ENCODE measurements around the gene ADAM12.

ADAM12 gene

DNA sequence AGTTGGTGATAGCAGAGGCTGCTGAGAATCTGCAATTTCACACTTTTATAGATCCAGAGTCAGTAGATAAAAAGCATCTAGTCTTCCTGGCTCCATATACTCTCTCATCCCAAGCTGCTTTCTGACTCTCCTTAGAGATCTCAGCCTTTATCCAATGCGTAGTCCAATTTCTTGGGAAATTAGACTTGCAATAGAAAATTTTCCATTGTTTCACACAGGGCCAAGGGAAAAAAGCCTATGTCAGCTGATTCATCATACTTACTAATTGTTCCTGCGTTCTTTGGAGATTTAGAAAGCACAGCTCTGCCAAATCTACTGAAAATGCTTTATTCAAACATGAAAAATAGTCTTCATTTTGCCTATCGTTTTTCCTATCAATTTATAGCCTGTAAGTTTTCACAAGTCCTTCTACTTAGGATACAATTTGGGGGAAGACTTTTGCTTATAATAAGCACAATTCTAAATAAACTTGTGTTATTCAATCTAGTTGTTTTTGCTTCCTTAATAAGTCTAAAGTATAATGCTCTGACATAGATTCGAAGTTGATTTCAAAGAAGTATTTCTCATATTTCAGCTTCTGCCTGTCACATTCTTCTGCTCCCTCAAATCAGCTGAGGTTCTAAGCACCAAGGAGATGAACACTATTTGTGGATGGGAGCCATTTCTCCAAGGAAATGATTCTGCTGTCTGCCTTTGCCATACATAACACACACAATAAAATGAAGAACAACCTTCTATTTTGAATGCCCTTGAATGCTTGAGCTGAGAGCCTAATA, 165.4 kb downstream of the ADAM12 start:
- Mint-ChIP-seq H3K36me3 (ENCODE audit: low read depth) (no peaks in the 10 kb centered on the region), H3K27me3 (ENCODE audit: low read depth) (no peaks in the 10 kb centered on the region), H3K9me3 (no peaks in the 10 kb centered on the region)

DNA sequence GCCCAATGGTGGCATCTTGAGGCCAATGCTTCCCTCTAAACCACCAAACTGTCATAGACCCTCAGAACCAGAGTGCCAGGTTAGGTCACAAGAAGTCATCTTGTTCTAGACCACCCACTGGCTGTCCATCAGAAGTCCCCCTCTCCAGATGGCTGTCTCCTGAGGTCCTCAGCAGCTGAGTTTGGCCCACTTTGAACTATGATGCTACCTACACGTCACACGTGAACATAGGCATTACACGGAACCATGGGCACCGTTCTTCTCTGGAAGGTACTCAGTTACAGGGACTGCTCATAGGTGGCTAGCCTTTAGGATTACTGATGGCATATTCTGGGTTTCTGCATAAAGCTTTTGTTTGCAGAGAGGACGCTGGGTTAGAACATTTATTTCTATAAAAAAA, 166.4 kb downstream of the ADAM12 start:
- Mint-ChIP-seq H3K4me1 (ENCODE audit: low read depth) (no peaks in the 10 kb centered on the region), H3K27ac (no peak overlapping the region), H3K4me3 (no peak overlapping the region), H3K36me3 (ENCODE audit: low read depth) (no peaks in the 10 kb centered on the region), H3K9me3 (no peaks in the 10 kb centered on the region), H3K27me3 (ENCODE audit: low read depth) (no peaks in the 10 kb centered on the region)

More for the DNA sequence above, 165.4 kb downstream of the ADAM12 start:
- no peak overlapping the region for H3K27ac Mint-ChIP-seq
- no peak overlapping the region for H3K4me3 Mint-ChIP-seq
- H3K4me1 Mint-ChIP-seq (ENCODE audit: low read depth) = no peaks in the 10 kb centered on the region

GRCh38 chr10:126218778-126219649, 169.3 kb downstream of the ADAM12 start:
- H3K36me3 Mint-ChIP-seq (ENCODE audit: low read depth) = no peaks in the 10 kb centered on the region
- H3K4me1 Mint-ChIP-seq (ENCODE audit: low read depth) = no peaks in the 10 kb centered on the region
- no peaks in the 10 kb centered on the region for H3K9me3 Mint-ChIP-seq
- no peak overlapping the region for H3K4me3 Mint-ChIP-seq
- no peaks in the 10 kb centered on the region for H3K27me3 Mint-ChIP-seq (ENCODE audit: low read depth)
- H3K27ac Mint-ChIP-seq = no peak overlapping the region

DNA sequence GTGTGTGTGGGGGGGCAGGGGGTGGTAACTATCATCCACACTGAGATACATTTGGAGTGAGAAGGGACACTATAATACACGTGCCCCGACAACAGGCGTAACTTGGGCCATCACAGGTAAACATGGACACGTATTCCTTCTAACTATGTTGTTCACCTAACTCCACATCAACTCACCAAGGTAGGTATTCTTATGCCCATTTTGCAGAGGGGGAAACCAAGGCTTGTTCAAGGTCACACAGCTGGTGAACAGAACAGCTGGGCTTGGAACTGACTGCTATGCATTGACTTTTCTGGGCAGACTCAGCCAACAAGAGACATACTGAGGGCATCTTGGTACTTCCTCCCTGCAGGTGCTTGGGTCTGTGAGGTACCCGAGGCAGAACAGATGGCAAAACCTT, 170.1 kb downstream of the ADAM12 start:
- Mint-ChIP-seq H3K27ac (no peak overlapping the region), H3K4me1 (ENCODE audit: low read depth) (no peaks in the 10 kb centered on the region), H3K4me3 (no peak overlapping the region), H3K36me3 (ENCODE audit: low read depth) (no peaks in the 10 kb centered on the region), H3K9me3 (no peaks in the 10 kb centered on the region), H3K27me3 (ENCODE audit: low read depth) (no peaks in the 10 kb centered on the region)

GRCh38 chr10:126216632-126216961, 171.7 kb downstream of the ADAM12 start:
- Mint-ChIP-seq H3K27ac (no peak overlapping the region), H3K4me3 (no peak overlapping the region)

GRCh38 chr10:126215746-126216631, 172.3 kb downstream of the ADAM12 start:
- Mint-ChIP-seq H3K4me1 (ENCODE audit: low read depth) (no peaks in the 10 kb centered on the region), H3K27ac (no peak overlapping the region), H3K9me3 (no peaks in the 10 kb centered on the region), H3K36me3 (ENCODE audit: low read depth) (no peaks in the 10 kb centered on the region), H3K27me3 (ENCODE audit: low read depth) (no peaks in the 10 kb centered on the region), H3K4me3 (no peak overlapping the region)

More at GRCh38 chr10:126216632-126216961, 171.7 kb downstream of the ADAM12 start:
- no peaks in the 10 kb centered on the region for H3K36me3 Mint-ChIP-seq (ENCODE audit: low read depth)
- H3K27me3 Mint-ChIP-seq (ENCODE audit: low read depth) = no peaks in the 10 kb centered on the region
- H3K9me3 Mint-ChIP-seq = no peaks in the 10 kb centered on the region
- no peaks in the 10 kb centered on the region for H3K4me1 Mint-ChIP-seq (ENCODE audit: low read depth)

- Mint-ChIP-seq H3K27ac (no peak overlapping the region), H3K27me3 (ENCODE audit: low read depth) (no peaks in the 10 kb centered on the region), H3K36me3 (ENCODE audit: low read depth) (no peaks in the 10 kb centered on the region)
Measured at GRCh38 chr10:126214679-126215078, 173.6 kb downstream of the ADAM12 start.

GRCh38 chr10:126214021-126214420, 174.3 kb downstream of the ADAM12 start:
- H3K27ac Mint-ChIP-seq = no peak overlapping the region
- H3K36me3 Mint-ChIP-seq (ENCODE audit: low read depth) = no peaks in the 10 kb centered on the region
- H3K4me1 Mint-ChIP-seq (ENCODE audit: low read depth) = no peaks in the 10 kb centered on the region
- H3K4me3 Mint-ChIP-seq = no peak overlapping the region
- H3K27me3 Mint-ChIP-seq (ENCODE audit: low read depth) = no peaks in the 10 kb centered on the region
- H3K9me3 Mint-ChIP-seq = no peaks in the 10 kb centered on the region

More at GRCh38 chr10:126214679-126215078, 173.6 kb downstream of the ADAM12 start:
- Mint-ChIP-seq H3K9me3 (no peaks in the 10 kb centered on the region), H3K4me1 (ENCODE audit: low read depth) (no peaks in the 10 kb centered on the region), H3K4me3 (no peak overlapping the region)

DNA sequence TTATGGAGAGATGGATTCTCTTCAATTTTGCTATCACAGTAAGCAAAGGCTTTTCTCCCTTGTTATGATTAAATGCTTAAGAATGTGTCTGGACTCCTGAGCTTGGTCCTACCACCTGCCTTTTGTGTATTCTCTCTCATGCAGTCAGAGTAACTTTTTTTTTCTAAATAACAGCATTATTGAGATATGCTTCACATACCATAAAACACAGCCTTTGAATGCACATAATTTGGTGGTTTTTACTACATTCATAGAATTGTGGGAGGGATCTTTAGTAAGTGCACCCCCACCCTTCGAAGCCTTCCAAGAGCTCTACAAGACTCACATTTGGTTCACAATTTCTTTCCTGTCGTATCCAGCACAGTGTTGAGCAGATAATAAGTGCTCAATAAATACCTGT, 175.5 kb downstream of the ADAM12 start:
- Mint-ChIP-seq H3K4me3 (no peak overlapping the region), H3K27ac (no peak overlapping the region), H3K27me3 (ENCODE audit: low read depth) (no peaks in the 10 kb centered on the region), H3K36me3 (ENCODE audit: low read depth) (no peaks in the 10 kb centered on the region), H3K4me1 (ENCODE audit: low read depth) (no peaks in the 10 kb centered on the region), H3K9me3 (no peaks in the 10 kb centered on the region)

- no peak overlapping the region for H3K4me3 Mint-ChIP-seq
- no peaks in the 10 kb centered on the region for H3K9me3 Mint-ChIP-seq
- no peaks in the 10 kb centered on the region for H3K36me3 Mint-ChIP-seq (ENCODE audit: low read depth)
- no peak overlapping the region for H3K27ac Mint-ChIP-seq
- H3K4me1 Mint-ChIP-seq (ENCODE audit: low read depth) = no peaks in the 10 kb centered on the region
- H3K27me3 Mint-ChIP-seq (ENCODE audit: low read depth) = no peaks in the 10 kb centered on the region
Measured at GRCh38 chr10:126210051-126210651, 178.1 kb downstream of the ADAM12 start.

DNA sequence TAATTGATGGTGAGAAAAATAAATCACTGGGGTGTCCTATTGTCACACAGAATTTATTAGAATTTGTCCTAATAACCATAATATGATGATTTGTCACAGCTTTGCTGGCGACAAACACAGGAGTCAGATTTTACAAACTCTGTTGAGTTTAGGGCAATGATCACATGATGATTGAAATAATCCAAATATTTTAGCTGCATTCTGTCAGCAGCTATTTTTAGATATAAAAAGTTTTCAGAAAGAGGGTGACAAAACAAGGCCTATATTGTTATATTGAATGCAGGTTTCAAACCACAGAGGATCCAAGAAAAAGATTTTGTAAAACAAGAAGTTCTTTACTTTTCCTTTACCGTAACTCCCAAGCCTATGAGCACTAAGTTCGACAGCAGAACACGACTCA, 178.8 kb downstream of the ADAM12 start:
- no peak overlapping the region for H3K27ac Mint-ChIP-seq
- H3K27me3 Mint-ChIP-seq (ENCODE audit: low read depth) = no peaks in the 10 kb centered on the region
- no peak overlapping the region for H3K4me3 Mint-ChIP-seq
- H3K9me3 Mint-ChIP-seq = no peaks in the 10 kb centered on the region
- H3K4me1 Mint-ChIP-seq (ENCODE audit: low read depth) = no peaks in the 10 kb centered on the region
- no peaks in the 10 kb centered on the region for H3K36me3 Mint-ChIP-seq (ENCODE audit: low read depth)

DNA sequence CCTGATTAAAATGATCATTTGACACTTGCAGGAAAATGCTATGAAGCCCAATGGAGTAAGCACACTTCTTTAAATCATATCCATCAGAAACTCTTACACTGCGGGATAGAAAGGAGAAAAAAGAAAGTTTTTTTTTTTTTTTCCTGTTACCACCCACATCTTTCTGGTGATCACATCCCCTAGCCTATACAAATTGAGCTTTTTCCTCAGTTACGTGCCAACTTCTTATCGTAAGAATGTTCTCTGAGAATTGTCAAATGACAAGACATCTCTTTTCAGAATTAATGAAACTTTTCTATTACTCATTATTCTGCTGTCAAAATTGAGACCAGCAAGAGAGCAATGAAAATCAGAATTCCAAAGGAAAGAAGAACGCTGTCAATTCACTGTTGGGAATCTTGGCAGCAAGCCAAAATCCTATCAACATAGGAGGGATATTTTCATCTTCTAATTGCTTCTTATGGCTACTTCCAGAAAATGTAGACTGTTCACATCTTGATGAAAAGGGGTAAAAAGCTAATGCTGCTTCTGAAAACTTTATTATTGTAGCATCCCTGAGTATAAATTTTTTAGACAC, 179.5 kb downstream of the ADAM12 start:
- no peaks in the 10 kb centered on the region for H3K4me1 Mint-ChIP-seq (ENCODE audit: low read depth)
- no peaks in the 10 kb centered on the region for H3K9me3 Mint-ChIP-seq
- no peaks in the 10 kb centered on the region for H3K27me3 Mint-ChIP-seq (ENCODE audit: low read depth)
- no peak overlapping the region for H3K27ac Mint-ChIP-seq
- H3K4me3 Mint-ChIP-seq = no peak overlapping the region
- no peaks in the 10 kb centered on the region for H3K36me3 Mint-ChIP-seq (ENCODE audit: low read depth)

DNA sequence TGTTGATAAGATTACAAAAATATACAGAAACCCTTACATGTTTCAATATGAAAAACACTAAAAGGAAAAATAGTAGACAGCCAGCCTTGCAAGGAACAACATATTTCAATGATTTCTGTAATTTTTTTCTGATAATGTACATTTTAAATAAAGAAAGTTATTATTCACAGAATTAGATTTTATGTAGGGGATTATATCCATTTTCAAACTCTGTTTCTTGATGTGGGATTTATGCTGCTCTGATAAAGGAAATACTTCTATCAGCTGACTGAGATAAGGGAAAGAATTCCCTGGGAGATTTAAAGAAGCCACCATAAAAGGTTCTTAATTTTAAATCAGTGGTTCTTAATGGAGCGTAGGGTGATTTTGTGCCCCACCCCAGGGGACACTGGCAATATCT, 180.4 kb downstream of the ADAM12 start:
- Mint-ChIP-seq H3K36me3 (ENCODE audit: low read depth) (no peaks in the 10 kb centered on the region), H3K27ac (no peak overlapping the region), H3K9me3 (no peaks in the 10 kb centered on the region), H3K4me1 (ENCODE audit: low read depth) (no peaks in the 10 kb centered on the region), H3K4me3 (no peak overlapping the region), H3K27me3 (ENCODE audit: low read depth) (no peaks in the 10 kb centered on the region)

GRCh38 chr10:126207313-126207771, 180.9 kb downstream of the ADAM12 start:
- Mint-ChIP-seq H3K27me3 (ENCODE audit: low read depth) (no peaks in the 10 kb centered on the region), H3K27ac (no peak overlapping the region), H3K4me3 (no peak overlapping the region), H3K4me1 (ENCODE audit: low read depth) (no peaks in the 10 kb centered on the region), H3K9me3 (no peaks in the 10 kb centered on the region), H3K36me3 (ENCODE audit: low read depth) (no peaks in the 10 kb centered on the region)
